Gastroesophageal sphincter (tissue), 4 donors: ENCODE data around the gene CTNNBIP1. TPM values are rescaled to one million over a fixed set of nuclear protein-coding genes. Genes with fewer than 3 reads are reported as not detected.

Experiments used
- ATAC-seq: fragments of 150-250 bp; one replicate; pipeline ENCODE4 v1.9.1; 2016; ENCODE audit warnings: mild to moderate bottlenecking, moderate library complexity
- H3K27ac ChIP-seq, 4 donors: fragments of 200-600 bp; sonication (generic) in 3 of 4; 1 replicate in 3 of 4; 2 replicates in 1 of 4; pipeline ENCODE4 v1.5.1; 2016 to 2019
- H3K27me3 ChIP-seq: fragments of 200-600 bp; sonication (generic); one replicate; pipeline ENCODE4 v1.5.1; 2019
- H3K36me3 ChIP-seq, 2 donors: fragments of 200-600 bp; sonication (generic); one replicate each; pipeline ENCODE4 v1.5.1; 2019; ENCODE audit warnings: control low read depth in 1 of 2
- H3K4me1 ChIP-seq, 3 donors: fragments of 200-600 bp; sonication (generic); 1 replicate in 2 of 3; 2 replicates in 1 of 3; pipeline ENCODE4 v1.5.1; 2016 to 2019; ENCODE audit warnings: control low read depth in 2 of 3
- H3K4me3 ChIP-seq, 2 donors: fragments of 200-600 bp; sonication (generic); one replicate each; pipeline ENCODE4 v1.5.1; 2019; ENCODE audit warnings: mild to moderate bottlenecking in 1 of 2, moderate library complexity in 1 of 2
- H3K9me3 ChIP-seq, 3 donors: fragments of 200-600 bp; sonication (generic); one replicate each; pipeline ENCODE4 v1.5.1; 2017 to 2019; ENCODE audit warnings: control low read depth in 2 of 3
- CTCF ChIP-seq, 4 experiments: fragments of 200-600 bp in 2 of 4; fragments of 450-650 bp in 2 of 4; sonication (generic) in 1 of 4; IDR thresholded peaks; one replicate each; pipeline ENCODE4 v1.5.1; 2017 to 2019; ENCODE audit warnings: antibody characterized with exemption in 4 of 4, mild to moderate bottlenecking in 2 of 4, moderate library complexity in 2 of 4
- EP300 ChIP-seq: sonication (generic); formaldehyde crosslinking; IDR thresholded peaks from one replicate; pipeline ENCODE4 v1.6.1; 2017; ENCODE audit warnings: antibody characterized with exemption, mild to moderate bottlenecking
- POLR2A ChIP-seq, 2 donors: fragments of 450-650 bp; IDR thresholded peaks; one replicate each; pipeline ENCODE4 v1.6.1; 2017; ENCODE audit warnings: antibody characterized with exemption in 2 of 2, mild to moderate bottlenecking in 2 of 2, moderate library complexity in 1 of 2
- POLR2AphosphoS5 ChIP-seq: sonication (generic); formaldehyde crosslinking; IDR thresholded peaks from one replicate; pipeline ENCODE4 v1.6.1; 2017; ENCODE audit warnings: antibody characterized with exemption
- WGBS, 2 donors: methylation state at CpG; one replicate each; pipeline ENCODE4 v1.1.5; 2018; ENCODE audit warnings: low coverage in 1 of 2; 5-methylcytosine and 5-hydroxymethylcytosine counted together
- total RNA-seq, 4 donors: library from RNA; depleted of rRNA; stranded (reverse); fragments of >200 nt; gene quantifications; one replicate each; pipeline ENCODE4 v1.1.0, GENCODE V29; 2016

The CTNNBIP1 gene
- total RNA-seq, 4 donors from 2014 or later = 13.7 to 27.6 (median 21.0) TPM

GRCh38 chr1:9826087-9826486 lies 84.0 kb downstream of the CTNNBIP1 start:
- Histone ChIP-seq H3K27ac (peak overlapping the region; percentile 92 to 97 (median 96)), H3K36me3 (no peaks in the 10 kb centered on the region), H3K4me1 (peaks cover 0 to 39% (median 12%) of the 10 kb centered on the region in 3 donors), H3K9me3 (no peaks in the 10 kb centered on the region), H3K4me3 (no peak overlapping the region), H3K27me3 (no peaks in the 10 kb centered on the region)
- TF ChIP-seq POLR2AphosphoS5 (no peak), CTCF (IDR thresholded peaks at IDR 0.05) (no peak), EP300 (no peak), POLR2A (IDR thresholded peaks at IDR 0.05) (no peak)
- no peak for ATAC-seq
- 59 to 88% methylated on average over 3 of the region's 3 CpGs for WGBS, 2 donors

DNA sequence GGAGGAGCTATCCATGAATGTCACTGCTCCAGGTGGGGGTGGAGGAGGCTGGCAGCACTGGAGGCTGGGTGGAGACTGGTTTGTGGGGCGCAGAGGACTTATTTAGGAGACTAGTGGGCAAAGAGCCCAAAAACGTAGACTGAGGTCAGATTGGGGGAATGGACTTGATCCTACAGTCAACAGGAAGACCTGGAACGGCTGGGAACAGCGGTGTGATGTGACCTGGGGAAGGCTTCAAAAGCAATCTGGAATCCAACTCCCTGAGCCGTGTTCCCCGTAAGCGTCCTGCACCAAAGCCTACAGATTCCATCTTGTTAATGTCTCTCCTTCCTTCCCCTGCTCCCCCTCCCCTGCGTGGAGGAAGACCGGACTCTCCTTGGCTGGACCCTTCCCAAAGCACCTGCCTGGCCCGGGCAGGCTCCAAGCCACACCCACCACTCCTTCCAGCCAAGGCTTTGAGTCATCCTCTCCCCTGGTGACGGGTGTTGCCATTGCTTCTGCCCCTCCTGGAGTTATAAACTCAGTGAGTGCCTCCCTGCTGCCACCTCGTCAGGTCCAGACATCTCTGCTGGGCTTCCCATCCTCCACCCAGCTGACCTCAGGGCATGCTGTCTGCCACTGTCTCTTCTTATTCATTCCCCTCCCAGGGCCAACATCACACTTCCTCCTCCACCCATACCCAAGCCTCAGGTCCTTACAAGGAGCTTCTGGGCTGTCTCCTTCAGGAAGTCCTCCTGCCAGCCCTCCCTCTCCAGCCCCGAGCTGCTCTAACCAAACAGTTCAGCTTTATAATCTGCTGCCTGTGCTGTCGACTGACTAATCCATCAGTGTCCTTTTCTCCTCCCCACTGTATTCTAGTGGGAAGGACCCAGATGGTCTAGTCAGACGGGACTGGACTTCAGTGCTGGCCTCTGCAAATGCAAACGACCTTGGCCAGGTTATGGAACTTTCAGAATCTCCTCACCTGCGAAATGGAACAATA lies 84.7 kb downstream of the CTNNBIP1 start:
- Histone ChIP-seq H3K27me3 (no peaks in the 10 kb centered on the region), H3K4me3 (peak overlapping the region in 1 of 2 donors; percentile 83), H3K36me3 (no peaks in the 10 kb centered on the region), H3K27ac (peak overlapping the region; percentile 92 to 97 (median 96)), H3K4me1 (peaks cover 0 to 46% (median 12%) of the 10 kb centered on the region in 3 donors), H3K9me3 (no peaks in the 10 kb centered on the region)
- TF ChIP-seq EP300 (no peak), CTCF (IDR thresholded peaks at IDR 0.05) (peak in 1 of 4 experiments; percentile 24)
- 12 to 14% methylated on average over 13 to 17 of the region's 17 CpGs for WGBS, 2 donors
- peak; percentile 49 for ATAC-seq

GRCh38 chr1:9824702-9825089 lies 85.4 kb downstream of the CTNNBIP1 start:
- no peaks in the 10 kb centered on the region for H3K9me3 ChIP-seq
- peak overlapping the region; percentile 83 to 89 for H3K4me3 ChIP-seq
- H3K4me1 ChIP-seq = peaks cover 0 to 53% (median 12%) of the 10 kb centered on the region in 3 donors
- no peaks in the 10 kb centered on the region for H3K36me3 ChIP-seq
- ATAC-seq = no peak
- no peak for TF ChIP-seq POLR2A (IDR thresholded peaks at IDR 0.05)
- no peak for TF ChIP-seq EP300
- peak overlapping the region; percentile 92 to 97 (median 96) for H3K27ac ChIP-seq
- 40 to 49% methylated on average over 2 to 3 of the region's 12 CpGs for WGBS, 2 donors
- no peaks in the 10 kb centered on the region for H3K27me3 ChIP-seq

DNA sequence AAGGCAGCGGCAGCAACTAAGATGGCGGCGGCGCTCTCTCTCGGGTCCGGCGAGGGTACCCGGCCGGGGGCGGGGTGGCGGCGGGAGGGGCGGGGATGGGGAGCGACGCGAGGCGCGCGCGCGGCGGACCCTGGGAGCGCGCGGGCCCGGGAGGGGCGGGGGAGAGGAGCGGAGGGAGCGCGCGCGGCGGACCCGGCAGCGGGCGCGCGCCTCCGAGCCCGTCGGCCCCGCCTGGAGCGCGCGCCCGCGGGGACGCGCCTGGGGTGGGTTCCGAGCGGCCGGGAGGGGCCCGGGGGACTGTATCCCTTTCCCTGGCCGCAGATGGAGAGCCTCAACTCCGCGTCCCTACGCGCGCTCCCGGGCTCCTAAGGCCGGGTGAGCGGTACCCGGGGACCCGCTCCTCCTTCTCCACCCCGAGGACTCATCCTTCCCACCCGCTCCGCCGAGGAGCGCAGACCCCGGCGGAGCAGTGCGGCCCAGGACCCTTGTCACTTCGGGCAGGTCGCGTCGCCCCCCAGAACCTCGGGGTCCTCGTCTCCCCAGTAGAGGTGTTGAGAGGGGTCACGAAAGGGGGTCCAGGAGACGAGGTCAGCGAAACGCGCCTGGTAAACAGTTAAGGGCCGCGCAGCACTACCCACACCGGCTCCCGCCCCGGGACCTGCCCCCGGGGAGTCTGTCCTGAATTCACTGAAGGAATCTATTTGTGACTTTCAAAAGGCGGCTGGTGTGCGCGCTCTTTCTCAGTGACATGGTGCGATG lies 85.9 kb downstream of the CTNNBIP1 start, which contains the start of gene CLSTN1:
TSS of gene CLSTN1 (minus strand) at position 23 of the 759 bp plus-strand sequence. CDS start 232 bp downstream, outside the sequence.
- no peaks in the 10 kb centered on the region for H3K36me3 ChIP-seq
- H3K9me3 ChIP-seq = no peaks in the 10 kb centered on the region
- no CpG with 5 or more reads among the region's 93 CpGs for WGBS, 2 donors
- peak; percentile 85 for ATAC-seq
- H3K27me3 ChIP-seq = no peaks in the 10 kb centered on the region
- TF ChIP-seq POLR2AphosphoS5 (peak; percentile 37), POLR2A (IDR thresholded peaks at IDR 0.05) (peak; percentile 33 to 40), CTCF (IDR thresholded peaks at IDR 0.05) (no peak), EP300 (no peak)
- peak within 1 kb of the TSS; percentile 83 to 89 for H3K4me3 ChIP-seq
- H3K4me1 ChIP-seq = peaks cover 0 to 53% (median 12%) of the 10 kb centered on the region in 3 donors
- H3K27ac ChIP-seq = peak within 1 kb of the TSS; percentile 93 to 97 (median 96)

DNA sequence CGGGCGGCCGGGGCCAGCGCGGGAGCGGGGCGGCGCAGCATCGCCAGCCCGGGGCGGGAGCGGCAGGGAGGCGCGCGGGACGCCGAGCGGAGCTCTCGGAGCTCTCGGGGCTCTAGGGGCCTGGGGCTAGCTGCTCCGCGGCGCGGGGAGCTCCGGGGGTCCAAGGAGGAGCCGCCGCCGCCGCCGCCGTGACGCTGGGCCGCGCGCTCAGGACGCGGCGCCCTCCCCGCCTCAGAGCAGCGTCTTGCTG lies 86.5 kb downstream of the CTNNBIP1 start:
- no CpG with 5 or more reads among the region's 40 CpGs for WGBS, 2 donors
- no peaks in the 10 kb centered on the region for H3K27me3 ChIP-seq
- H3K36me3 ChIP-seq = no peaks in the 10 kb centered on the region
- peaks cover 0 to 53% (median 12%) of the 10 kb centered on the region in 3 donors for H3K4me1 ChIP-seq
- ATAC-seq = peak; percentile 37
- peak overlapping the region; percentile 93 to 97 (median 96) for H3K27ac ChIP-seq
- TF ChIP-seq POLR2AphosphoS5 = no peak
- TF ChIP-seq CTCF (IDR thresholded peaks at IDR 0.05) = no peak
- TF ChIP-seq POLR2A (IDR thresholded peaks at IDR 0.05) = peak; percentile 49 to 66
- no peak for TF ChIP-seq EP300
- peak overlapping the region; percentile 83 to 89 for H3K4me3 ChIP-seq
- no peaks in the 10 kb centered on the region for H3K9me3 ChIP-seq
